Measurements from ENCODE around the gene RPS6KA4.

GRCh38 chr11:64352099-64352994 lies 6.6 kb upstream of the RPS6KA4 start:
- TF ChIP-seq, protein P1, sequence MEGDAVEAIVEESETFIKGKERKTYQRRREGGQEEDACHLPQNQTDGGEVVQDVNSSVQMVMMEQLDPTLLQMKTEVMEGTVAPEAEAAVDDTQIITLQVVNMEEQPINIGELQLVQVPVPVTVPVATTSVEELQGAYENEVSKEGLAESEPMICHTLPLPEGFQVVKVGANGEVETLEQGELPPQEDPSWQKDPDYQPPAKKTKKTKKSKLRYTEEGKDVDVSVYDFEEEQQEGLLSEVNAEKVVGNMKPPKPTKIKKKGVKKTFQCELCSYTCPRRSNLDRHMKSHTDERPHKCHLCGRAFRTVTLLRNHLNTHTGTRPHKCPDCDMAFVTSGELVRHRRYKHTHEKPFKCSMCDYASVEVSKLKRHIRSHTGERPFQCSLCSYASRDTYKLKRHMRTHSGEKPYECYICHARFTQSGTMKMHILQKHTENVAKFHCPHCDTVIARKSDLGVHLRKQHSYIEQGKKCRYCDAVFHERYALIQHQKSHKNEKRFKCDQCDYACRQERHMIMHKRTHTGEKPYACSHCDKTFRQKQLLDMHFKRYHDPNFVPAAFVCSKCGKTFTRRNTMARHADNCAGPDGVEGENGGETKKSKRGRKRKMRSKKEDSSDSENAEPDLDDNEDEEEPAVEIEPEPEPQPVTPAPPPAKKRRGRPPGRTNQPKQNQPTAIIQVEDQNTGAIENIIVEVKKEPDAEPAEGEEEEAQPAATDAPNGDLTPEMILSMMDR (IDR thresholded peaks at IDR 0.05; ENCODE audit: borderline replicate concordance, extremely low read depth, low read length, poor library complexity, severe bottlenecking), result no peak
- TF ChIP-seq EZH2 (IDR thresholded peaks at IDR 0.05; ENCODE audit: borderline replicate concordance, low read depth, low read length, severe bottlenecking), result no peak
